Esophagus muscularis mucosa (tissue), 4 donors: ENCODE measurements around the gene DTX1. TPM values are rescaled to one million over a fixed set of nuclear protein-coding genes. Genes with fewer than 3 reads are reported as not detected.
"Not testable (repeated sequence)": the region's sequence is repeated elsewhere in the genome, so short reads cannot be mapped to it uniquely, and the experiment has no call there.

ENCODE experiments used
- DNase-seq: peaks from one replicate; pipeline ENCODE4 v3.0.0-alpha.2; 2017; ENCODE audit errors: extremely low spot score
- H3K27ac ChIP-seq, 4 donors: fragments of 200-600 bp; sonication (generic); replicated peaks in 1 of 4; 1 replicate in 3 of 4; 2 replicates in 1 of 4; pipeline ENCODE4 v1.5.1; 2016 to 2019; ENCODE audit warnings: mild to moderate bottlenecking in 1 of 4
- H3K27me3 ChIP-seq, 4 donors: fragments of 200-600 bp; sonication (generic); one replicate each; pipeline versions ENCODE4 v1.5.1 to v1.6.0; 2016 to 2019
- H3K36me3 ChIP-seq, 4 donors: fragments of 200-600 bp; sonication (generic); one replicate each; pipeline ENCODE4 v1.5.1; 2016 to 2019
- H3K4me1 ChIP-seq, 4 donors: fragments of 200-600 bp; sonication (generic); one replicate each; pipeline ENCODE4 v1.5.1; 2016 to 2019
- H3K4me3 ChIP-seq, 4 donors: fragments of 200-600 bp; sonication (generic); 1 replicate in 2 of 4; 2 replicates in 2 of 4; pipeline ENCODE4 v1.5.1; 2016 to 2019; ENCODE audit warnings: mild to moderate bottlenecking in 4 of 4, moderate library complexity in 1 of 4
- H3K9me3 ChIP-seq, 4 donors: fragments of 200-600 bp; sonication (generic); 1 replicate in 3 of 4; 2 replicates in 1 of 4; pipeline ENCODE4 v1.5.1; 2016 to 2019
- EP300 ChIP-seq: sonication (generic); formaldehyde crosslinking; IDR thresholded peaks from one replicate; pipeline ENCODE4 v1.6.1; 2017; ENCODE audit warnings: antibody characterized with exemption
- POLR2A ChIP-seq: fragments of 450-650 bp; IDR thresholded peaks from one replicate; pipeline ENCODE4 v1.6.1; 2017; ENCODE audit warnings: antibody characterized with exemption, moderate library complexity, mild to moderate bottlenecking, low read depth
- POLR2AphosphoS5 ChIP-seq, 2 donors: sonication (generic); formaldehyde crosslinking; IDR thresholded peaks; one replicate each; pipeline ENCODE4 v1.6.1; 2017; ENCODE audit warnings: antibody characterized with exemption in 2 of 2
- WGBS: methylation state at CpG from one replicate; pipeline ENCODE4 v1.1.5; 2018; 5-methylcytosine and 5-hydroxymethylcytosine counted together
- intact Hi-C: fragments of 100-400 bp; cut with DNase I; formaldehyde crosslinking; loops from one replicate; pipeline ENCODE4 v1.15.1; 2023
- total RNA-seq, 4 donors: library from RNA; depleted of rRNA; stranded (reverse); fragments of >200 nt; gene quantifications; one replicate each; pipeline versions ENCODE4 v1.1.0 to v1.2.1, GENCODE V29; 2016
- TF ChIP-seq, protein P1 (sequence below), 3 experiments: fragments of 200-600 bp in 2 of 3; fragments of 450-650 bp in 1 of 3; sonication (generic) in 2 of 3; IDR thresholded peaks; one replicate each; pipeline ENCODE4 v1.5.1; 2017 to 2019; ENCODE audit warnings: antibody characterized with exemption in 3 of 3, mild to moderate bottlenecking in 2 of 3, moderate library complexity in 1 of 3

DTX1 gene
- total RNA-seq, 4 donors from 2014 or later, result 3.6 to 6.1 (median 4.9) TPM

- no peak overlapping the region for H3K27ac ChIP-seq
- DNase-seq, result no peak
- H3K36me3 ChIP-seq, result no peaks in the 10 kb centered on the region
- no peak overlapping the region for H3K4me3 ChIP-seq
- peaks cover 0 to 10% (median 5%) of the 10 kb centered on the region in 4 donors for H3K4me1 ChIP-seq
- H3K27me3 ChIP-seq, result peaks cover 0 to 54% (median 7%) of the 10 kb centered on the region in 4 donors
- intact Hi-C loops, result no loop called here
- TF ChIP-seq POLR2AphosphoS5 (IDR thresholded peaks at IDR 0.05) (no peak), POLR2A (no peak), EP300 (no peak)
- TF ChIP-seq, protein P1, sequence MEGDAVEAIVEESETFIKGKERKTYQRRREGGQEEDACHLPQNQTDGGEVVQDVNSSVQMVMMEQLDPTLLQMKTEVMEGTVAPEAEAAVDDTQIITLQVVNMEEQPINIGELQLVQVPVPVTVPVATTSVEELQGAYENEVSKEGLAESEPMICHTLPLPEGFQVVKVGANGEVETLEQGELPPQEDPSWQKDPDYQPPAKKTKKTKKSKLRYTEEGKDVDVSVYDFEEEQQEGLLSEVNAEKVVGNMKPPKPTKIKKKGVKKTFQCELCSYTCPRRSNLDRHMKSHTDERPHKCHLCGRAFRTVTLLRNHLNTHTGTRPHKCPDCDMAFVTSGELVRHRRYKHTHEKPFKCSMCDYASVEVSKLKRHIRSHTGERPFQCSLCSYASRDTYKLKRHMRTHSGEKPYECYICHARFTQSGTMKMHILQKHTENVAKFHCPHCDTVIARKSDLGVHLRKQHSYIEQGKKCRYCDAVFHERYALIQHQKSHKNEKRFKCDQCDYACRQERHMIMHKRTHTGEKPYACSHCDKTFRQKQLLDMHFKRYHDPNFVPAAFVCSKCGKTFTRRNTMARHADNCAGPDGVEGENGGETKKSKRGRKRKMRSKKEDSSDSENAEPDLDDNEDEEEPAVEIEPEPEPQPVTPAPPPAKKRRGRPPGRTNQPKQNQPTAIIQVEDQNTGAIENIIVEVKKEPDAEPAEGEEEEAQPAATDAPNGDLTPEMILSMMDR (IDR thresholded peaks at IDR 0.05), result no peak
- no peaks in the 10 kb centered on the region for H3K9me3 ChIP-seq
- WGBS, result 88% methylated on average over 3 of the region's 3 CpGs
These were observed 82.3 kb downstream of the DTX1 start for GRCh38 chr12:113138826-113139225.

- no peak for DNase-seq
- no peaks in the 10 kb centered on the region for H3K9me3 ChIP-seq
- WGBS, result 83% methylated on average over 7 of the region's 7 CpGs
- H3K27ac ChIP-seq, result no peak overlapping the region
- H3K36me3 ChIP-seq, result no peaks in the 10 kb centered on the region
- TF ChIP-seq EP300, result no peak
- TF ChIP-seq, protein P1 (IDR thresholded peaks at IDR 0.05), result no peak
- TF ChIP-seq POLR2A, result no peak
- no peak for TF ChIP-seq POLR2AphosphoS5 (IDR thresholded peaks at IDR 0.05)
- peaks cover 0 to 35% (median 0%) of the 10 kb centered on the region in 4 donors for H3K27me3 ChIP-seq
- intact Hi-C loops, result no loop called here
- H3K4me1 ChIP-seq, result peaks cover 0 to 5% (median 1%) of the 10 kb centered on the region in 4 donors
- H3K4me3 ChIP-seq, result no peak overlapping the region
These were observed 84.2 kb downstream of the DTX1 start for GRCh38 chr12:113140706-113141105.

GRCh38 chr12:113141716-113142115, 85.2 kb downstream of the DTX1 start:
- H3K36me3 ChIP-seq, H3K4me1 ChIP-seq, H3K4me3 ChIP-seq, H3K9me3 ChIP-seq, DNase-seq, intact Hi-C loops: not testable (repeated sequence)
- WGBS, result 73% methylated on average over 3 of the region's 3 CpGs
- Histone ChIP-seq H3K27me3 (peaks cover 0 to 25% (median 0%) of the 10 kb centered on the region in 4 donors), H3K27ac (peak overlapping the region in 1 of 4 donors; percentile 40)

- Histone ChIP-seq H3K4me1 (no peaks in the 10 kb centered on the region), H3K9me3 (peaks cover 0 to 6% (median 0%) of the 10 kb centered on the region in 4 donors), H3K27me3 (peaks cover 0 to 19% (median 0%) of the 10 kb centered on the region in 4 donors), H3K36me3 (no peaks in the 10 kb centered on the region), H3K4me3 (no peak overlapping the region), H3K27ac (peak overlapping the region in 3 of 4 donors; percentile 33 to 40 (median 35))
- intact Hi-C loops, result no loop called here
- TF ChIP-seq POLR2A, result no peak
- no peak for TF ChIP-seq POLR2AphosphoS5 (IDR thresholded peaks at IDR 0.05)
- TF ChIP-seq, protein P1 (IDR thresholded peaks at IDR 0.05), result no peak
- TF ChIP-seq EP300, result no peak
- 70% methylated on average over 17 of the region's 17 CpGs for WGBS
- no peak for DNase-seq
These were observed 85.8 kb downstream of the DTX1 start for GRCh38 chr12:113142173-113142885.

- no peaks in the 10 kb centered on the region for H3K4me1 ChIP-seq
- no peak overlapping the region for H3K4me3 ChIP-seq
- H3K36me3 ChIP-seq, result no peaks in the 10 kb centered on the region
- intact Hi-C loops, result no loop called here
- no peak for DNase-seq
- H3K27ac ChIP-seq, result peak overlapping the region in 1 of 4 donors; percentile 35
- no peak for TF ChIP-seq POLR2A
- H3K9me3 ChIP-seq, result peaks cover 0 to 6% (median 0%) of the 10 kb centered on the region in 4 donors
- H3K27me3 ChIP-seq, result peaks cover 0 to 13% (median 0%) of the 10 kb centered on the region in 4 donors
- WGBS, result 67% methylated on average over 5 of the region's 5 CpGs
These were observed 86.4 kb downstream of the DTX1 start for GRCh38 chr12:113142886-113143332.
